H9 (cell line): Measurements from ENCODE around the gene CELF6. TPM values are rescaled to one million over a fixed set of nuclear protein-coding genes. Genes with fewer than 3 reads are reported as not detected.

Source experiments
- DNase-seq: peaks from one replicate; pipeline ENCODE4 v3.0.0-alpha.2; 2017
- H2AFZ ChIP-seq: one replicate; pipeline ENCODE4 v1.6.1; 2013; ENCODE audit warnings: mild to moderate bottlenecking, low read length, control low read depth, moderate library complexity
- H2AK5ac ChIP-seq: 2 replicates; pipeline ENCODE4 v1.6.1; 2013; ENCODE audit warnings: low read length, control low read depth, mixed read lengths; ENCODE audit not compliant: insufficient read length
- H2BK120ac ChIP-seq: one replicate; pipeline ENCODE4 v1.6.1; 2013; ENCODE audit warnings: low read depth, mild to moderate bottlenecking, low read length, control low read depth, inconsistent platforms; ENCODE audit not compliant: poor library complexity, severe bottlenecking
- H2BK12ac ChIP-seq: 2 replicates; pipeline ENCODE4 v1.6.1; 2013; ENCODE audit warnings: low read length, control low read depth, mixed read lengths, low read depth; ENCODE audit not compliant: insufficient read length
- H2BK15ac ChIP-seq: 2 replicates; pipeline ENCODE4 v1.6.1; 2013; ENCODE audit warnings: low read depth, low read length, control low read depth
- H2BK20ac ChIP-seq: one replicate; pipeline ENCODE4 v1.6.1; 2013; ENCODE audit warnings: low read depth, mild to moderate bottlenecking, low read length, control low read depth, inconsistent platforms; ENCODE audit not compliant: poor library complexity, severe bottlenecking
- H2BK5ac ChIP-seq: 2 replicates; pipeline ENCODE4 v1.6.1; 2013; ENCODE audit warnings: low read length, control low read depth, mixed read lengths; ENCODE audit not compliant: insufficient read length
- H3K14ac ChIP-seq: 2 replicates; pipeline ENCODE4 v1.6.1; 2013; ENCODE audit warnings: low read length, control low read depth; ENCODE audit not compliant: insufficient read depth
- H3K18ac ChIP-seq: 2 replicates; pipeline ENCODE4 v1.6.1; 2013; ENCODE audit warnings: low read depth, mild to moderate bottlenecking, mixed read lengths, low read length, control low read depth; ENCODE audit not compliant: insufficient read length
- H3K23ac ChIP-seq: 2 replicates; pipeline ENCODE4 v1.6.1; 2013; ENCODE audit warnings: low read length, control low read depth, mixed read lengths, low read depth; ENCODE audit not compliant: insufficient read length
- H3K23me2 ChIP-seq: 2 replicates; pipeline ENCODE4 v1.6.1; 2013; ENCODE audit warnings: low read depth, mild to moderate bottlenecking, mixed read lengths, low read length, control low read depth; ENCODE audit not compliant: insufficient read length, poor library complexity, severe bottlenecking
- H3K27ac ChIP-seq: 2 replicates; pipeline ENCODE4 v1.5.1; 2013; ENCODE audit warnings: low read length, control low read depth, mixed read lengths, low read depth; ENCODE audit not compliant: insufficient read length
- H3K27me3 ChIP-seq: 2 replicates; pipeline ENCODE4 v1.6.1; 2013; ENCODE audit warnings: low read length, control low read depth, inconsistent platforms; ENCODE audit not compliant: insufficient read depth
- H3K4ac ChIP-seq: 2 replicates; pipeline ENCODE4 v1.6.1; 2013; ENCODE audit warnings: low read depth, mild to moderate bottlenecking, control low read depth, inconsistent platforms, low read length, moderate library complexity
- H3K4me1 ChIP-seq: 2 replicates; pipeline ENCODE4 v1.6.1; 2013; ENCODE audit warnings: low read length, control low read depth, inconsistent platforms; ENCODE audit not compliant: insufficient read depth
- H3K4me2 ChIP-seq: 2 replicates; pipeline ENCODE4 v1.6.1; 2013; ENCODE audit warnings: low read length, control low read depth, mixed read lengths; ENCODE audit not compliant: insufficient read length, insufficient read depth
- H3K56ac ChIP-seq: 2 replicates; pipeline ENCODE4 v1.6.1; 2013; ENCODE audit warnings: low read depth, mild to moderate bottlenecking, mixed read lengths, low read length, control low read depth; ENCODE audit not compliant: insufficient read length
- H3K79me1 ChIP-seq: 2 replicates; pipeline ENCODE4 v1.6.1; 2013; ENCODE audit warnings: low read depth, mild to moderate bottlenecking, moderate library complexity, low read length, control low read depth, inconsistent platforms; ENCODE audit not compliant: insufficient read depth, poor library complexity, severe bottlenecking
- H3K79me2 ChIP-seq: 2 replicates; pipeline ENCODE4 v1.6.1; 2013; ENCODE audit warnings: low read length, control low read depth, inconsistent platforms; ENCODE audit not compliant: insufficient read depth
- H3K9ac ChIP-seq: 2 replicates; pipeline ENCODE4 v1.6.1; 2013; ENCODE audit warnings: low read length, control low read depth, mixed read lengths; ENCODE audit not compliant: insufficient read length; ENCODE audit errors: extremely low read depth
- H3K9me3 ChIP-seq: one replicate; pipeline ENCODE4 v1.6.1; 2013; ENCODE audit warnings: low read depth, low read length, inconsistent platforms; ENCODE audit not compliant: control insufficient read depth
- H3T11ph ChIP-seq: one replicate; pipeline ENCODE4 v1.6.1; 2013; ENCODE audit warnings: mild to moderate bottlenecking, low read length, control low read depth, inconsistent platforms
- H4K20me1 ChIP-seq: one replicate; pipeline ENCODE4 v1.6.1; 2013; ENCODE audit not compliant: control insufficient read depth, insufficient read length, insufficient read depth
- H4K5ac ChIP-seq: 2 replicates; pipeline ENCODE4 v1.6.1; 2013; ENCODE audit warnings: low read depth, mild to moderate bottlenecking, mixed read lengths, low read length, control low read depth; ENCODE audit not compliant: insufficient read length
- H4K8ac ChIP-seq: replicated peaks from 2 replicates; pipeline ENCODE4 v1.6.1; 2013; ENCODE audit warnings: low read length, control low read depth, mixed read lengths, low read depth; ENCODE audit not compliant: insufficient read length
- H4K91ac ChIP-seq: 2 replicates; pipeline ENCODE4 v1.6.1; 2013; ENCODE audit warnings: low read depth, mild to moderate bottlenecking, moderate library complexity, mixed read lengths, low read length, control low read depth; ENCODE audit not compliant: insufficient read length
- H3K27ac Mint-ChIP-seq, 3 experiments: 2 replicates in 2 of 3; 3 replicates in 1 of 3; pipeline ENCODE4 v1.8.0; 2020 to 2021; ENCODE audit warnings: mixed read lengths in 3 of 3, mild to moderate bottlenecking in 1 of 3, moderate library complexity in 1 of 3
- H3K27me3 Mint-ChIP-seq: 2 replicates; pipeline ENCODE4 v1.8.0; 2021; ENCODE audit warnings: low read depth, mild to moderate bottlenecking, moderate library complexity, mixed read lengths
- H3K36me3 Mint-ChIP-seq, 3 experiments: 2 replicates in 2 of 3; 3 replicates in 1 of 3; pipeline ENCODE4 v1.8.0; 2020 to 2021; ENCODE audit warnings: low read depth in 3 of 3, mixed read lengths in 3 of 3; ENCODE audit not compliant: insufficient read depth in 1 of 3
- H3K4me1 Mint-ChIP-seq, 2 experiments: 2 replicates each; pipeline ENCODE4 v1.8.0; 2020; ENCODE audit warnings: mixed read lengths in 2 of 2
- H3K4me3 Mint-ChIP-seq, 2 experiments: 2 replicates in 1 of 2; 3 replicates in 1 of 2; pipeline ENCODE4 v1.8.0; 2020 to 2021; ENCODE audit warnings: mild to moderate bottlenecking in 2 of 2, mixed read lengths in 2 of 2, moderate library complexity in 1 of 2
- H3K9me3 Mint-ChIP-seq, 2 experiments: 2 replicates in 1 of 2; 3 replicates in 1 of 2; pipeline ENCODE4 v1.8.0; 2020; ENCODE audit warnings: mild to moderate bottlenecking in 2 of 2, mixed read lengths in 2 of 2, moderate library complexity in 1 of 2
- CTCF ChIP-seq: fragments of 200-600 bp; sonication (generic); conservative IDR thresholded peaks from 3 replicates; pipeline ENCODE4 v1.8.0; 2021; ENCODE audit warnings: antibody characterized with exemption, mild to moderate bottlenecking
- whole genome bisulfite sequencing: extraction: QIAGEN DNeasy Blood & Tissue Kit; methylation state at CpG from one replicate; pipeline ENCODE4 v1.1.7; 2013; ENCODE audit warnings: missing lambda C conversion rate, low lambda C conversion rate, mixed read lengths; ENCODE audit not compliant: insufficient read length; ENCODE audit errors: extremely low coverage; 5-methylcytosine and 5-hydroxymethylcytosine counted together
- total RNA-seq: library from RNA; stranded (reverse); gene quantifications from 2 replicates; pipeline ENCODE4 v1.2.1, GENCODE V29; 2021

The CELF6 gene
- total RNA-seq, 1 experiment from 2014 or later: 0.13 TPM

GRCh38 chr15:72339777-72340177 is 19.8 kb upstream of the CELF6 start:
- no peak overlapping the region for H3K27ac Mint-ChIP-seq
- no peak overlapping the region for H2BK120ac ChIP-seq
- H3K27me3 Mint-ChIP-seq: no peaks in the 10 kb centered on the region
- no peak overlapping the region for H3K9ac ChIP-seq
- no peaks in the 10 kb centered on the region for H3K9me3 ChIP-seq
- H2AFZ ChIP-seq: no peak overlapping the region
- no peaks in the 10 kb centered on the region for H4K20me1 ChIP-seq
- no peak overlapping the region for H2BK20ac ChIP-seq
- H3K9me3 Mint-ChIP-seq: no peaks in the 10 kb centered on the region
- no peak overlapping the region for H2BK5ac ChIP-seq
- H3T11ph ChIP-seq: no peak overlapping the region
- H3K27ac ChIP-seq: no peak overlapping the region
- no peak overlapping the region for H3K18ac ChIP-seq
- H2BK15ac ChIP-seq: no peak overlapping the region
- no peak for TF ChIP-seq CTCF
- no peaks in the 10 kb centered on the region for H3K79me1 ChIP-seq
- no peak overlapping the region for H3K14ac ChIP-seq
- H3K4me3 Mint-ChIP-seq: no peak overlapping the region
- no CpG with 5 or more reads among the region's 3 CpGs for WGBS
- peaks cover 0 to 9% (median 0%) of the 10 kb centered on the region in 3 experiments; a peak in 2 of 7 replicates for H3K36me3 Mint-ChIP-seq
- no peak overlapping the region for H3K56ac ChIP-seq
- no peak overlapping the region for H2BK12ac ChIP-seq
- H3K4me1 ChIP-seq: no peaks in the 10 kb centered on the region
- no peak overlapping the region for H4K5ac ChIP-seq
- H3K27me3 ChIP-seq: no peaks in the 10 kb centered on the region
- no peak overlapping the region for H2AK5ac ChIP-seq
- H3K79me2 ChIP-seq: no peaks in the 10 kb centered on the region
- no peak for DNase-seq
- no peak overlapping the region for H3K4me2 ChIP-seq
- H4K8ac ChIP-seq: no peak overlapping the region
- H3K4me1 Mint-ChIP-seq: peaks cover 7 to 10% of the 10 kb centered on the region in 2 experiments
- no peak overlapping the region for H3K4ac ChIP-seq
- H3K23me2 ChIP-seq: no peaks in the 10 kb centered on the region
- no peak overlapping the region for H4K91ac ChIP-seq
- H3K23ac ChIP-seq: no peak overlapping the region
